GM21515 (cell line): ENCODE data around the gene ARHGEF26.
"Not testable (repeated sequence)": the region's sequence is repeated elsewhere in the genome, so short reads cannot be mapped to it uniquely, and the experiment has no call there.

Source experiments
- ATAC-seq: cut with Tn5 transposase; IDR thresholded peaks from one replicate; pipeline ENCODE4 v1.9.1; 2021; ENCODE audit not compliant: unreplicated experiment

The ARHGEF26 gene

DNA sequence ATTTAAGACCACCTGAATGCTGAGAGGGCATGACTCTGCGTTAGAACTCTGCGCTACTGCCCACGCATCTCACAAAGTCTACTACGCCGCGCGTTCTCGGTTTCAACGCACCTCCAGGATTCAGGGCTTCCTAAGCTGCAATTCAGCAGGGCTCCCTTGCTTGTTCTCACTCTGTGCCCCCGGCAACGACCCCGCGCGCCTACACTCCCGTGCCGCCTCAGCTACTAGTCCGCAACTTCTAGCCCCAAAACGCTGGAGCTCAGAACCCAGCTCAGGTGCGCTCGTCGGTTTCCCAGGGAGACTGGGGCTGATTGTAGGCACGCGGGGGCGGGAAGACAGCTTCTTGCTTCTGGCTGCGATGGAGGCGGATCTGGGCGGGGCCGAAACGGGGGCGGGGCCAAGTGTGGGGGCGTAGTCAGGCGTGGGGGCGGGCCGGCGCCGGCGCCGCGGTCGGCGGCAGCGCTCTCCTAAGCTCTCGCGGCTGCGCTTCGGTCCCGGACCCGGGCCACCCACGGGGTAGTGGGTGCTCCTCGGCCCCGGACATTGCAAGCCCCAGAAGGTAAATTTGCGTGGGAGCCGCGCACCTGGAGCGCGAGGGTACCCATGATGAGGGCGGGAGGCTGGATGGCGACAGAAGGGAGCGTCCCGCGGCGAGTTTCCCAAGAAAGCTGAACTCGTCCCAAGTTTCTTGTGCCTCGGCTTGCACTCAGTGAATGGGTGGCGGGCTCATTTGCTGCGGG, at the start of gene ARHGEF26:
Gene ARHGEF26, plus strand, starts transcription at position 430 of the 740 bp plus-strand sequence. CDS start 603 bp downstream, outside the sequence.
- peak; percentile 75 for ATAC-seq

- ATAC-seq = no peak
Measured at GRCh38 chr3:154074966-154075365, 46.2 kb upstream of the ARHGEF26 start.

GRCh38 chr3:154078672-154079071, 42.5 kb upstream of the ARHGEF26 start:
- no peak for ATAC-seq

- ATAC-seq = no peak
Measured at GRCh38 chr3:154081305-154081704, 39.9 kb upstream of the ARHGEF26 start.

DNA sequence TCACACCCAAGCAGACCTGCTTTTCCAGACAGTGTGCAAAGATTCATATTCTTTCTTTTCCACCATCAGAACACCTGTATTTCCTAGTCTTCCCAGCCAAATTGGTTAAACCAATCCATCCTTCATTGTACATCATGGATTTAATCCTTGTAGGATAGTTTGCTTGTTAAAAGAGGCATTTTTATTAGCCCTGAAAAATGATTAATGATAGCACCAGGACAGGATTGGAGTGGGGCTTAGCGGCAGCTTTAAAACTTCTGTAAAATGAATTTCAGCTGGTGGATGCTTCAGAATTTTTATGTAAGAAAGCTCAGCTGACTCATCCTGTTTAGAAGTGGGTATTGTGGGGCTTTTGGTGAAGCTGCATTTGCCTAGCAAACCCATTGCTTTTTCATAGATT, 36.1 kb upstream of the ARHGEF26 start:
- no peak for ATAC-seq

GRCh38 chr3:154085799-154086198, 35.4 kb upstream of the ARHGEF26 start:
- no peak for ATAC-seq

- no peak for ATAC-seq
Measured at GRCh38 chr3:154086286-154086685, 34.9 kb upstream of the ARHGEF26 start.

- not testable (repeated sequence) for ATAC-seq
Measured at GRCh38 chr3:154087756-154088480, 33.3 kb upstream of the ARHGEF26 start.

GRCh38 chr3:154089421-154090420, 31.5 kb upstream of the ARHGEF26 start:
- no peak for ATAC-seq

DNA sequence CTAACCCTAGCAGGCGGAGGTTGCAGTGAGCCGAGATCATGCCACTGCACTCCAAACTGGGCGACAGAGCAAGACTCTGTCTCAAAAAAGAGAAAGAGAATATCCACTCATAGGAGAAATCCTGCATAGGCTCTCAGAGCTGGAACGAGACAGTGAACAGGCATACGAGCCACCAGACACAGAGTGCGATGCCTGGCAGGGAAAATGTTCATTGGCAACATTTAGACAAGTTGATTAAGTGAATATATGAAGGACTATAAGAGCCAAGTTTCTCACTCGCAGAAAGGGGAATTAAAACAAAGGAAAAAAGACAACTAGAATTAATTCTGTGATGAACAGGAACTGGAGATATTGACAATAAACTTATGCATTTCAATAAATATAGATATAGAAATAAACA, 27.1 kb upstream of the ARHGEF26 start:
- no peak for ATAC-seq

DNA sequence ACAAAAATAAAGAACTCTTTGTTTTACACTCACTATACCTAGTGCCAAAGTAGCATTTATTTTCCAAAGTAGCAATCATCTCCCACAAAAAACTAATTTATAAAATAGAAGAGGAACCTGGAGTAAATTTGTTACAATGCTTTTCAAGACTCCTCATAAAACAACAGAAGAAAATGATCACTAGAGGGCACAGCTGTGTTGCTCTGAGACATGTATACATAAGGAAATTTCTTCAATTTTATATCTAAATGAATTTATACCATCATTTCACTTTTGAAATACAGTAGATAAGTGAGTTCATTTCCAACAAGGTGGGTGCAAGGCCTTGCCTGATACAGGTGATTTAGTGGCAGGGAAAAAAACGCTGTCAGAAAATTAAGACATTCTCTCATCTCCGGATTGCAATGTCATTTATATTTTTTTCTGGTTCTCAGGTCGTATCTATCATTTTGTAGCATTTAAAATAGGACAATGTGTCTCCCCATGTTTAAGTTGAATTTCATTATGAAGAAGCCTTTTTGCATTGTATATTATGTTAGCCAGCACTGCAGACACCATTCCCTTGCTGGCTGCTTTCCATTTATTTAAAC, 25.3 kb upstream of the ARHGEF26 start:
- no peak for ATAC-seq

GRCh38 chr3:154098376-154098775, 22.8 kb upstream of the ARHGEF26 start:
- no peak for ATAC-seq

DNA sequence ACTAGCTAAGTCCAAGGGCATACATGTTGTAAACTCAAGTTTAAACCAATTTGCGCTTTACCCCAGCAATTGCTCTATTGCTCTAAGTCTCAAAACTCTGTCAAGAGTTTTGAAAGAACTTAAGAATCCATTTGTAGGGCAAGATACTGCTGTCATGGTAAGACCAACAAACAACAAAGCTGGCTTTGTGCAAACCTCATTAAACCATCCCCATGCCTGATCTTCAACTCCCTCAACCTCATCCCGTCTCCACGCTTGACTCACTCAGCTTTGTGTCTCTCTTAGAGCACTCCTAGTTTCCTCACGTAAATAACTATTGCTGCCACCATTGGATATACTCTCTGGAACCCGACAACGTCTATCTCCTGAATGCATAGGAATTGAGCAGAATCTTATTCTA, 20.6 kb upstream of the ARHGEF26 start:
- no peak for ATAC-seq

DNA sequence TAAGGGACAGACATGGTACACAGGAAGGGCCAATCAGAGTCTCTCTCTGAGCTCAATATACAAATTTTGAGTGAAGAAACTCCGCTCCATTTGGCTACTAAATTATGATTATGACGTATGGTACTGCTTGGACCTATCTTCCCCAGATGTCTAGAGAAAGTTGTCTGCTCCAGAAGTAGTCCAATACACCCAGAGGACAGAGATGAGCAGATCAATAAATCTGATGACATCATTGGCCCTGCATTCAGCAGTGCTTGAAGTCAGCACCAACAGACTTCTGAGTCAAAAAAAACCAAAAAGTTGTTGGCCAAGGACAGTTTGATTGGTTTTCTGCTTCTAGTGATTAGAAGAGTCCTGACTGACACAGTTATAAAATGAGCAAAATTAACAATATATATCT, 19.9 kb upstream of the ARHGEF26 start:
- no peak for ATAC-seq

- ATAC-seq = no peak
Measured at GRCh38 chr3:154102225-154102624, 19.0 kb upstream of the ARHGEF26 start.

DNA sequence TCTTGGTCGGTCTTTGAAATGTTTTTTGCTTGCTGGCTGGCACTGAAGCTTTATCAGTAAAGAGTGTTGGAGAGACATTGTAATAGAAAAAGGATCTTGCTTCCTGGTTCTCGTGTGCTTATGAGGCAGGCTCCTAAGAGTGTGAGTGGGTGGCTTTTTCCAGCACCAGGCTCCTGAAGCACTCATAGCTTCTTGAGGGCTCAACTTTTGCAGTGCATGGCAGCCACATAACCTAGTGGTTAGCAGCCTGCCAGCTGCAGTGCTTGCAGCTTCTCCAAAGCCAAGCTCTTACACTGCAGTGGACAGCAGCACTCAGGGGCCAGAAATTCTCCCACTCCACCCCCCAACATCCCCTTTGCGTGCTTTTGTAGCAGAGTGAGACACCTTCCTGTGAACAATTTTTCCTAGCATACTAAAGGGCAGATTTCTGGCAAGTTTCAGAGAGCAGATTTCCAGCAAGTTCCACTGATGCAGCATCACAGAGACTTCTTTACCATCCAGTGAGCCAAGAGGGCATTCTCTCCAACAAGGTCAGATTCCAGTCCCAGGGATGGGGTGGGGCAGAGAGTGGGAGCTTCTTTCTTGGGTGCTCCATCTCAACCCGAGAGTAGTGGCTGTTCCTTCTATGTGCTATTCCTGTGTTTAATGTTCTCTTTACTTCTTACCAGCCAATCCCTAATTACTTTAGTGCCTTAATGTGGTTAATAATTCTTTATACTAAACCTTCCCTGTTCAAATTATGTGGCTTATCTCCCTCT, 15.8 kb upstream of the ARHGEF26 start:
- no peak for ATAC-seq

DNA sequence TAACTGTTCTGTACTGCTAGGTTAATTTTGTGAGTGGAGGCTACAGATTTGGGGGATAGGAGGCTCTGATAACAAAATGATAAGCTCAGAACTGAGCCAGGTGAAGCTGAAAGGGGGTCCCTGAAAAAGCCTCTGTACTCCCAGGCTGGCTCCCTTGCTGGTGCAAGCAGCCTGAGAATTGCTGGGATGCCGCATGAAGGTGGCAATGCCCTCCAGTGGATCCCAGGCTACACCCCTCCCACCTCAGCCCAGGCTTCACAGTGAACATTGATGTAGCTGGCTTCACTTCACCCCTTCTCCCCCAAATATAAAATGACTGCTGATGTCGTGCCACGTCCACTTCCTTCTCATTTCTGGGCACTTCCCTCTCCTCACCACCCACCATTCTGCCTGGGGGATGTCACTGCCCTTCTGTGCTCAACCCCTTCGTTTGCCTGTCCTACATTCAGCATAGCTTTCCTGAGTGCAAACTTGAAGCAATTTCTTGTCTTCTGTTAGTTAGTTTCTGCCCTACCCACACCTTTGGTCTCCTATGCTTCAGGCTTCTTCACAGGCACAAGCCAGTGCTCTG, 9.7 kb upstream of the ARHGEF26 start:
- ATAC-seq = no peak

DNA sequence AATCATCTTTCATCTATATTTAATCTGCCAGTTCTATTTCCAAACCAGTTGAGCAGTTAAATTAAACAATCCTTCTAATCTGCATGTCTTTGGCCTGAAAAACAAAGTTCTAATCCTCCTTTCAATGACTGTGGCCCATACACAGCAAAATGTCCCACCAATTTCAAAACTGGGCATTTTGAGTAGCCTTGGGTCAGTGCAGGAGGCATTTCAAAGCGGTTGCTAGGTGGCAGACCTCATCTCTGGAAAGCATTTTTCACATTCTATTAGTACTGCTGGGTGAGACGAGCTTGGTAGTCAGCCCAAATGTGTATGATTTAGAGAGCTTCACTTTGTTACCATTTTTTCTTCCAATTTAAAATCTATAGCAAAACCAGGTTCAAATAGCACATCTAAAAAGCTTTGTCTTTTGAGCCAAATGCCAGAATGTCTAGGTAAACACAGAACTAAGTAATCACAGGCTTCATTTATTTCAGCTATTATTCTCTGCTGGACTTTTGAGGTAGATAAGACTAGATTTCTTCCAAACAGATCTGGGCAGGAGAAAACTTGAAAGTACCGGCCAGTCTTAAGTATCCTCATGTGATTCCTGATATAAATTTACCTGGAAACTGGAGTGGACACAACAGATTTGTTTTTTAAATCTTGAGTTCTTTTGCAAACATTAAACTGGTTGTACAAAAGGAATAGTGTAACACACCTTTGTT, 8.9 kb upstream of the ARHGEF26 start:
- ATAC-seq = no peak

GRCh38 chr3:154113609-154114008, 7.6 kb upstream of the ARHGEF26 start:
- no peak for ATAC-seq
